GM10266 (cell line): Measurements from ENCODE around the gene KCNQ1.

Experiments used
- DNase-seq: peaks from one replicate; pipeline ENCODE4 v3.0.0; 2012; ENCODE audit errors: extremely low spot score
- TF ChIP-seq, protein P1 (sequence below): IDR thresholded peaks from 2 replicates; pipeline ENCODE4 v1.5.1; 2012; ENCODE audit warnings: mild to moderate bottlenecking, low read depth; ENCODE audit not compliant: control insufficient read depth, insufficient read depth; ENCODE audit errors: missing control alignments

KCNQ1 gene

DNA sequence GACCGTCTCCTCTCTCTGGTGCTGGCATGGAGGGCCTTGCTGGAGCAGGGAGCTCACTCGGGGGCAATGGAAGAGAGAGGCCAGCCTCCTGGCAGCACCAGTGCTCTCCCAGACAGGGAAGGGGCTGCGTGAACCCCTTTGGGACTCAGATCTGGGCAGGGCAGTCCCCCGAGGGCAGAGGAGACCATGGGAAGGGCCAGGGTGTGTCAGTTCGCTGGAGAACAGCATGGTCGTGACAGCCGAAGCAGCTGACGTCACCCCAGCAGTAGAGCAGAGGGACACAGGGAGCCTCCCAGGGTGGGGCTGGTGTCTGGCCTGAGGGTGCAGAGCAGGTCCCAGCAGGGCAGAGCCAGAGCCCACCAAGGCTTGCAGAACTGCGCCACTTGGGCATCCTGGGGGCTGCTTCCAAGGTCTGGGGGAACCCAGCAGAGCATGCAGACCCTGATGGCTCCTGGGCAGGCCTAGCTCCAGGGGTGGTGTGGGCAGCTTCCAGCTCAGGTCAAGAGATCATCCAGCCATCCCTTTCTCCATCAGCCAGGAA lies 326.0 kb downstream of the KCNQ1 start:
- TF ChIP-seq, protein P1, sequence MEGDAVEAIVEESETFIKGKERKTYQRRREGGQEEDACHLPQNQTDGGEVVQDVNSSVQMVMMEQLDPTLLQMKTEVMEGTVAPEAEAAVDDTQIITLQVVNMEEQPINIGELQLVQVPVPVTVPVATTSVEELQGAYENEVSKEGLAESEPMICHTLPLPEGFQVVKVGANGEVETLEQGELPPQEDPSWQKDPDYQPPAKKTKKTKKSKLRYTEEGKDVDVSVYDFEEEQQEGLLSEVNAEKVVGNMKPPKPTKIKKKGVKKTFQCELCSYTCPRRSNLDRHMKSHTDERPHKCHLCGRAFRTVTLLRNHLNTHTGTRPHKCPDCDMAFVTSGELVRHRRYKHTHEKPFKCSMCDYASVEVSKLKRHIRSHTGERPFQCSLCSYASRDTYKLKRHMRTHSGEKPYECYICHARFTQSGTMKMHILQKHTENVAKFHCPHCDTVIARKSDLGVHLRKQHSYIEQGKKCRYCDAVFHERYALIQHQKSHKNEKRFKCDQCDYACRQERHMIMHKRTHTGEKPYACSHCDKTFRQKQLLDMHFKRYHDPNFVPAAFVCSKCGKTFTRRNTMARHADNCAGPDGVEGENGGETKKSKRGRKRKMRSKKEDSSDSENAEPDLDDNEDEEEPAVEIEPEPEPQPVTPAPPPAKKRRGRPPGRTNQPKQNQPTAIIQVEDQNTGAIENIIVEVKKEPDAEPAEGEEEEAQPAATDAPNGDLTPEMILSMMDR, result no peak
- DNase-seq, result no peak

DNA sequence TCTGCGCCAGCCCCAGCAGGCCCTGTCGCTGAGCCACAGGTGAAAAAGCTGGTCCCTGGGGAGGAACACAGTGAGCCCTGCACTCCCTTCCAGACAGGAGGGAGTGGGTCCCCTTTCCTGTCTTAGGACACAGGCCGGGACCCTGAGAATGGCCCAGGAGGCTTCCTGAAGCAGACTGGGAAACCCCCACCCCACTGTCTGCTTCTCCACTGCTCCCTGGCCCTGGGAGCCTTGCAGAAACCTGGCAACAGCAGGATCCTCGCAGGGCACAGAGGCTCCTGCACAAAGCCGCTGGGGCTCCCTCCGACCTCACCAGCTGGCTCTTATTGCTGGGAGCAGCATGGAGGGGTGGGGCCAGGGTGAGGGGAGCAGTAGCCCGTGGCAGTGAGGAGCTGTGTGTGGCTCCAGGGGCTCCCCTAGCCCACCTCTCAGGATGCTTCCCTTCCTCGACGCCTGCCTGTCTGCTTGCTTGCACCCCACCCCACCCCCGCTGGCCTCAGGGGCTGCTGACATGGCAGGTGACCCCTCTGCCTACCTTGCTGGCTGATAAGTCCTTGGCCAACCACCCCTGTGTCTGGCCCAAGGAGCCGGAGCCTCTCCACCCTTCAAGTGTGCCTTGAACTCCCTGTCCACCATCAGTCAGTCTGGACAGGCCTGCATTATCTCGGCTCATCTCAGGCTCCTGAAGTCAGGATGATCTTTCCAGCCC lies 327.1 kb downstream of the KCNQ1 start:
- no peak for DNase-seq
- TF ChIP-seq, protein P1, result no peak

DNA sequence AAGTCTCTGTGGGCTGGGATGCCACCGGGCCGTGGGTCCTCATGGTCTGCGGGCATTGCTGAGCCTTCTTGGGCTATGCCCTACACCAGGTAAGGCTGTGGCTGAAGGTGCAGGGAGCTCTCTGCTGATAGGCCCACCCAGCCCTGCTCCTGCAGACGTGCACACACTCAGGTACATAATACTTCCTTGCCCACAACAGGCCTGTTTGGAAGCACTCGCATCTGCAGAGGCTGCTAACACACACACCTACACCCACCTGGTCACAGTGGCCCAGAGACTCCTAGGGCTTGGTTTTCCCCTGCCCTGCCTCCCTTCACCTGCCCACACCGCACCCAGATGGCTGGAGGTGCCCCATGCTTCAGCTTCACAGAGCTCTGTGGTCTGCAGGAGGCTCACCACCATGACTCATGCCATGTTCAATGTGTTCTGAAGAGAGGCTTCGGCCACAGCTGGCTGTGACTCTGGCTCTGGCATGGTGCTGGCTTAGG lies 327.8 kb downstream of the KCNQ1 start:
- no peak for DNase-seq

DNA sequence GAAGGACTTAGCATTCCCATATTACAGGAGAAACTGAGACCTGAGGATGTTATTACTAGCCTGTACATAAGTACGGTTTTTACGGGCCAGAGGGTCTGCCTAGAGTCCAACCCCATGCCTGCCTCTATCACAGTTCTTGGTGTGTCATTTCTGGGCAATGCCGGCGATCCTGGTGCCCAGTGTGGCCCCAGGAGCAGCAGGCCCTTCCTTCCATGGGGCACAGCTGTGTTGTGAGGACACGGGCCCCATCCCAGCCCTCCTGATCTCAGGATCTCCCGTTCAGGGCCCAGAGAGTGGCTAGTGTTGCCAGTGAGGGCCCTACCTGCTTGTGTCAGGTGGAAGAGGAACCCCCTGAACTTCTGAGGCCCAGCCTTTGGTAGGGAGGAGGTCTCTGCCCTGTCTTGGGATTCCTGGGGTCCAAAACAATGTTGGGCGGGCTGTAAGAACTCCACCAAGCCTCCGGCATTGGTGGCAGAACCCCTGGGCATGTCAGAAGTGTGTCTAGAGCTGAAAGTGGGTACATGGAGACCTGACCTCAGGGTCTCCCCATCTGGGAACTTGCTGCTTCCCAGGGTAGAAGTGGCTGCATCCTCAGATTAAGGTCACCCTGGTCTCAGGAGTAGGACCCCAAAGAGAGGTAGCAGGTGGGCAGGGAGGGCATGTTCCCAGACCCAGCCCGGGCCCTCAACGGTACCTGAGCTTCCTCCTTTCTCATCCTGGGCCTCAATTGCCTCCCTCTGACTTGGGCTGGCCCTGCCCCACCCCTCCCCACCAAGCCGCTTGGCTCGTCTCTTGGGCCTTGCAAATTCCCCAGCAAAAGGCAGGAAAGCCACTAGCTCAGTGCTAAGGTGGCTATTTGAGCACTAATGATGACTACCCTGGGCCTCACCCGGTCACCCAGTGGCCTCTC lies 329.6 kb downstream of the KCNQ1 start:
- no peak for DNase-seq
- TF ChIP-seq, protein P1, result no peak

More for the DNA sequence above, 327.8 kb downstream of the KCNQ1 start:
- TF ChIP-seq, protein P1, result no peak

DNA sequence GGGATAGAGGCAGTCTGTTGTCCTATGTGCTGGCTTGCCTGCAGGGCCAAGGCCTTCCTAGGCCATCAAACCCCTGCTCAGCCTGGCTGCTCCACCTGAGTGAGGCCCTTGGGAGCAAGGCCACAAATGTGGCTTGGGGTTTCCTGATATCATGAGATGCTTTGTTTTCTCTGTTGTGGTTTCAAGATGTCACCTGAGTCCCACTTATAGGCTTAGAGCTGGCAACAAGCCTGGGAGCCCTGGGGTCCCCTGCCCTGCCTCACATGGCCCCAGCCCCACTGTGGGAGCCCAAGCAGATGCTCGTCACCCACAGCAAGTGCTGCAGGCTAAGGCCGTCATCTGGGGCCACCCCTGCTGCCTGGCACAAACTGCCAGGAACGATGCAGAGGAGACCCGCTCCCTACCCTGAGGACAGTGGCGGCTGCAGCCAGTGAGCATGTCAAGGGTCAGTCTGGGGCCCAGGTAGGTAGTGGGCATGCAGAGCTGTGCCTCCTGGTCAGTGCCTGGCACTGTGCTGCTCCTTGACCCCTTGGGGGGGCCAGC lies 330.3 kb downstream of the KCNQ1 start:
- no peak for DNase-seq
- TF ChIP-seq, protein P1, result no peak

DNA sequence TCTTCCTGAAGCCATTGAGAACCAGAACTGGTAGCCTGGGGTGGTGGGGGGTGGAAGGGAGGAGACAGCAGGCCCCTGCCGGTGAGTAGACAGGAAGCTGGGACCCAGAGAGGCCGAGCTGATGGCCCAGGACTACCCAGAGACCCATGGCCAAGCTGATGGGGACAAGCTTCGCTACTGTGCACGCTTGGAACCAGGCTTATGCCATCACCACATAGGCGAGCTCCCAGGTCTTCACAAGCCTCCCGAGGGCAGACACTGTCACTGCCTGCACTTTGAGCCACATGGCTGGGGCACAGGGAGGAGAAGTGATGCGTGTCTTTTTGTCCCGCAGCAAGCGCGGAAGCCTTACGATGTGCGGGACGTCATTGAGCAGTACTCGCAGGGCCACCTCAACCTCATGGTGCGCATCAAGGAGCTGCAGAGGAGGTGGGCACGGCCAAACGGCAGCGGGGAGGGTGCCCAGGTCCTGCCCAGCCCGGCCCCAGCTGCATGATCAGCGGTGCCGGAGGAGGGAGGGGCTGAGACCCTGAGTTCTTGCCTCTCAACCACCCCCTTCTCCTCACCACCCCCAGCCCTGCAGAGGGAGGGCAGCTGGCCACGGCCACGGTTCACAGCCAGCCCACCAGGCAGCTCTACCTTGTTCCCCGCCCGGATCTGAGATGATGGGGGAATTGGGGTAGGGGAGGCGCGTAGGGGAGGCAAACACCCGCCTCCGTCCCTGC lies 331.0 kb downstream of the KCNQ1 start:
- TF ChIP-seq, protein P1, result no peak
- DNase-seq, result no peak
